ENCODE results near the gene TAPT1.

The TAPT1 gene

GRCh38 chr4:16133406-16133805 lies 92.9 kb downstream of the TAPT1 start:
- no peaks in the 10 kb centered on the region for H3K9me3 ChIP-seq (ENCODE audit: control insufficient read depth, insufficient read depth, low read depth, low read length)
- H3K36me3 ChIP-seq (ENCODE audit: control insufficient read depth in 2 of 2, insufficient read depth in 1 of 2, low read length in 2 of 2), result no peaks in the 10 kb centered on the region
- no peak overlapping the region for H3K4me3 ChIP-seq (ENCODE audit: low read depth, low read length)
- ChIA-PET CTCF (no interaction called here), POLR2A (no interaction called here)
- no peak overlapping the region for H3K27ac ChIP-seq (ENCODE audit: extremely low read depth, low read depth, low read length)
- 0 out of 2 replicates have a peak, but pooled peaks cover 3% of the 10 kb centered on the region for H3K4me1 ChIP-seq (ENCODE audit: control insufficient read depth, insufficient read depth, low read length)
- TF ChIP-seq ZNF664 (tag by site-specific recombination; IDR thresholded peaks at IDR 0.05), result no peak
- no peak for TF ChIP-seq ZNF621 (tag by site-specific recombination; IDR thresholded peaks at IDR 0.05)
- no peak for TF ChIP-seq ZNF391 (tag by site-specific recombination; IDR thresholded peaks at IDR 0.05; ENCODE audit: borderline replicate concordance, low read depth)
- TF ChIP-seq ZNF707 (tag by site-specific recombination; IDR thresholded peaks at IDR 0.05), result no peak
- TF ChIP-seq ZNF560 (tag by site-specific recombination; IDR thresholded peaks at IDR 0.05; ENCODE audit: borderline replicate concordance), result no peak
- no peak for TF ChIP-seq ZSCAN23 (tag by site-specific recombination; IDR thresholded peaks at IDR 0.05)

- Histone ChIP-seq H3K4me3 (ENCODE audit: low read depth, low read length) (no peak overlapping the region), H3K27ac (ENCODE audit: extremely low read depth, low read depth, low read length) (no peak overlapping the region), H3K4me1 (ENCODE audit: control insufficient read depth, insufficient read depth, low read length) (0 out of 2 replicates have a peak, but pooled peaks cover 3% of the 10 kb centered on the region), H3K36me3 (ENCODE audit: control insufficient read depth in 2 of 2, insufficient read depth in 1 of 2, low read length in 2 of 2) (no peaks in the 10 kb centered on the region), H3K9me3 (ENCODE audit: control insufficient read depth, insufficient read depth, low read depth, low read length) (no peaks in the 10 kb centered on the region)
- ChIA-PET CTCF (no interaction called here), POLR2A (interaction anchor here (0.7 kb wide), 1 partner anchor 9 kb away, joined by 3 read pairs; no protein-coding TSS in a partner anchor)
- TF ChIP-seq ZNF37A (tag by site-specific recombination; IDR thresholded peaks at IDR 0.05) (no peak), ZNF621 (tag by site-specific recombination; IDR thresholded peaks at IDR 0.05) (no peak), ZBTB44 (tag by site-specific recombination; IDR thresholded peaks at IDR 0.05) (no peak), ZNF426 (tag by site-specific recombination; IDR thresholded peaks at IDR 0.05) (no peak), ZNF324 (tag by site-specific recombination; IDR thresholded peaks at IDR 0.05) (no peak), ZNF184 (tag by site-specific recombination; IDR thresholded peaks at IDR 0.05) (no peak), ZNF274 (IDR thresholded peaks at IDR 0.05; ENCODE audit: low read length) (no peak), ZNF274 (tag by site-specific recombination; IDR thresholded peaks at IDR 0.05; ENCODE audit: borderline replicate concordance) (no peak)
Measured at GRCh38 chr4:16131293-16131692, 95.0 kb downstream of the TAPT1 start.

- H3K9me3 ChIP-seq (ENCODE audit: control insufficient read depth, insufficient read depth, low read depth, low read length), result no peaks in the 10 kb centered on the region
- H3K4me3 ChIP-seq (ENCODE audit: low read depth, low read length), result no peak overlapping the region
- H3K27ac ChIP-seq (ENCODE audit: extremely low read depth, low read depth, low read length), result no peak overlapping the region
- TF ChIP-seq ZNF776 (tag by site-specific recombination; IDR thresholded peaks at IDR 0.05; ENCODE audit: borderline replicate concordance), result no peak
- H3K4me1 ChIP-seq (ENCODE audit: control insufficient read depth, insufficient read depth, low read length), result 0 out of 2 replicates have a peak, but pooled peaks cover 3% of the 10 kb centered on the region
- POLR2A ChIA-PET, result no interaction called here
- H3K36me3 ChIP-seq (ENCODE audit: control insufficient read depth in 2 of 2, insufficient read depth in 1 of 2, low read length in 2 of 2), result no peaks in the 10 kb centered on the region
- CTCF ChIA-PET, result interaction anchor here (0.6 kb wide), 1 partner anchor 99 kb away, joined by 4 read pairs; no protein-coding TSS in a partner anchor
Measured at GRCh38 chr4:16129336-16129735, 96.9 kb downstream of the TAPT1 start.

GRCh38 chr4:16126714-16127113 lies 99.6 kb downstream of the TAPT1 start:
- Histone ChIP-seq H3K4me3 (ENCODE audit: low read depth, low read length) (no peak overlapping the region), H3K4me1 (ENCODE audit: control insufficient read depth, insufficient read depth, low read length) (0 out of 2 replicates have a peak, but pooled peaks cover 3% of the 10 kb centered on the region), H3K27ac (ENCODE audit: extremely low read depth, low read depth, low read length) (no peak overlapping the region), H3K9me3 (ENCODE audit: control insufficient read depth, insufficient read depth, low read depth, low read length) (no peaks in the 10 kb centered on the region), H3K36me3 (ENCODE audit: control insufficient read depth in 2 of 2, insufficient read depth in 1 of 2, low read length in 2 of 2) (no peaks in the 10 kb centered on the region)
- TF ChIP-seq ZSCAN23 (tag by site-specific recombination; IDR thresholded peaks at IDR 0.05) (no peak), REST (tag by site-specific recombination; IDR thresholded peaks at IDR 0.05) (no peak), ZNF16 (tag by site-specific recombination; IDR thresholded peaks at IDR 0.05; ENCODE audit: low read depth) (no peak), ZNF621 (tag by site-specific recombination; IDR thresholded peaks at IDR 0.05) (no peak), ZNF221 (tag by site-specific recombination; IDR thresholded peaks at IDR 0.05; ENCODE audit: borderline replicate concordance) (no peak), ZNF629 (tag by site-specific recombination; IDR thresholded peaks at IDR 0.05) (no peak)
- ChIA-PET CTCF (interaction anchor here (0.6 kb wide), 1 partner anchor 1871 kb away, joined by 3 read pairs; no protein-coding TSS in a partner anchor), POLR2A (no interaction called here)

Measured in HEK293 (cell line).